ENCODE measurements around the gene FAM13A. TPM values are rescaled to one million over a fixed set of nuclear protein-coding genes. Genes with fewer than 3 reads are reported as not detected.

The FAM13A gene
- total and polyA plus RNA-seq, 10 of the 15 experiments (the other 5 are each of a cell fraction or from before 2014, with no cell fraction given), result 0.05 to 1.8 (median 0.27) TPM; not detected in 1

- TF ChIP-seq TARDBP (IDR thresholded peaks at IDR 0.05; ENCODE audit: borderline replicate concordance) (no peak), REST (IDR thresholded peaks at IDR 0.05; ENCODE audit: low read depth, low read length) (no peak), GABPA (IDR thresholded peaks at IDR 0.05; ENCODE audit: low read depth) (no peak), ZNF207 (IDR thresholded peaks at IDR 0.05; ENCODE audit: borderline replicate concordance) (no peak), BRCA1 (IDR thresholded peaks at IDR 0.05; ENCODE audit: low read depth, low read length) (no peak), E2F4 (IDR thresholded peaks at IDR 0.05; ENCODE audit: low read depth, low read length) (no peak), EED (IDR thresholded peaks at IDR 0.05; ENCODE audit: low read depth) (no peak), IRF5 (IDR thresholded peaks at IDR 0.05; ENCODE audit: borderline replicate concordance) (no peak), NFYB (IDR thresholded peaks at IDR 0.05; ENCODE audit: insufficient read depth, low read depth, low read length) (no peak)
- no peak for FAIRE-seq
- Histone ChIP-seq H2AFZ (ENCODE audit: control insufficient read depth, low read depth, low read length) (no peak overlapping the region), H3K36me3 (ENCODE audit: control insufficient read depth in 2 of 2, insufficient read depth in 2 of 2, low read length in 1 of 2) (no peaks in the 10 kb centered on the region), H3K4me3 (no peak overlapping the region), H3K4me2 (ENCODE audit: control insufficient read depth, insufficient read depth) (no peak overlapping the region), H3K27me3 (replicated peaks in 1 of 2; ENCODE audit: control insufficient read depth in 2 of 2, insufficient read depth in 2 of 2, low read length in 1 of 2) (no peaks in the 10 kb centered on the region; a peak in 2 of 4 replicates), H3K9ac (ENCODE audit: control insufficient read depth, insufficient read depth, low read length) (no peak overlapping the region), H3K79me2 (ENCODE audit: control insufficient read depth, insufficient read depth, low read length) (no peaks in the 10 kb centered on the region), H3K27ac (ENCODE audit: control insufficient read depth, insufficient read depth) (no peak overlapping the region), H3K4me1 (ENCODE audit: control insufficient read depth, insufficient read depth, low read length) (no peaks in the 10 kb centered on the region), H4K20me1 (ENCODE audit: control insufficient read depth, insufficient read depth) (no peaks in the 10 kb centered on the region), H3K9me3 (replicated peaks; ENCODE audit: control insufficient read depth, insufficient read depth, low read length) (no peaks in the 10 kb centered on the region)
- RAD21 ChIA-PET (ENCODE audit: unreplicated experiment), result no interaction called here
- no peak for ATAC-seq
- SMC1A ChIA-PET (ENCODE audit: uncharacterized antibody, unreplicated experiment), result interaction anchor here (0.7 to 1.7 kb wide), 4 partner anchors 9 to 215 kb away, joined by 3 to 7 read pairs (median 3); no protein-coding TSS in a partner anchor
- in situ Hi-C loops (cut with MboI), result no loop called here
- POLR2A ChIA-PET, result no interaction called here
- BruUV-seq (replicated peaks), result no TSS peak
- CTCF ChIA-PET, result interaction anchor here (0.5 to 1.6 kb wide), 5 partner anchors 15 to 543 kb away, joined by 3 to 6 read pairs (median 4); no protein-coding TSS in a partner anchor
- DNase-seq (ENCODE audit: low read depth, low spot score), result no peak
- intact Hi-C loops (cut with micrococcal nuclease; ENCODE audit: unreplicated experiment), result no loop called here
- 97% methylated on average over 3 of the region's 3 CpGs for WGBS (ENCODE audit: insufficient coverage, insufficient replicate concordance, low lambda C conversion rate, missing lambda C conversion rate)
Measured at GRCh38 chr4:88754796-88755195, 302.2 kb downstream of the FAM13A start.

Measured in GM12878 (cell line).